ENCODE results near the gene PDZRN4.

DNA sequence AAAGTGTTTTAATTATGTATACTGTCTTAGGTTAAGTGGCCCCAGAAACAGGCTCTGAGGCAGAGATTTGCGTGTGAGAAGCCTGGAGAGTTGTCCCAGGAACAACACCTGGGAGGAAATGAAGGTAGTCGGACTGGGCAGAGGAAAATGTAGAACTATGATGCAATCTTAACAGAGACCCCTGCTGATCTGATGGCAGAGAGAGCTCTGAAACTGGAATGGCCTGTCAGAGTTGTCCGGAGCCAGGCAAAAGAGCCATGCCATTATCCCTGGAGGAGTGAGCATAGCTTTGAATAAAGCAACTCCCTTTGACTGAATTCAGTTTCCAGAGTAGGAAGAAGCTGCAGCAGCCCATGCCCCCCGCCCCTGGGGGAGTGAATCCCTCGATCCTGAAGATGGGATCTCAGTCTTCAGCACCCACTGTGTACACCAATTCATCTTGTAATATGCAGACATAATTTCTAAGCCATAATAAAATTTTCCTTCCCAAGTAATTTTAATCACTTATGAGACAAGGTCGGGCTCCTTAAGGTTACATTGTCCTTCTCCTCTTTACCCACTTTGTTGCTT is 264.8 kb downstream of the PDZRN4 start:
- TF ChIP-seq PPARA (CRISPR knock-in tag; IDR thresholded peaks at IDR 0.05; ENCODE audit: borderline replicate concordance) (no peak), TSHZ2 (CRISPR knock-in tag; IDR thresholded peaks at IDR 0.05) (no peak), ZFP3 (CRISPR knock-in tag; IDR thresholded peaks at IDR 0.05) (no peak), CSDC2 (CRISPR knock-in tag; IDR thresholded peaks at IDR 0.05) (no peak), TCF4 (CRISPR knock-in tag; IDR thresholded peaks at IDR 0.05; ENCODE audit: borderline replicate concordance) (no peak), ISL1 (CRISPR knock-in tag; IDR thresholded peaks at IDR 0.05) (no peak), ESRRG (CRISPR knock-in tag; IDR thresholded peaks at IDR 0.05) (no peak), RARB (CRISPR knock-in tag; IDR thresholded peaks at IDR 0.05) (no peak), ZC3H10 (CRISPR knock-in tag; IDR thresholded peaks at IDR 0.05) (no peak), ARNTL (CRISPR knock-in tag; IDR thresholded peaks at IDR 0.05; ENCODE audit: borderline replicate concordance, low read depth) (no peak), ZNF70 (CRISPR knock-in tag; IDR thresholded peaks at IDR 0.05) (no peak)
- TF ChIP-seq, protein P1, sequence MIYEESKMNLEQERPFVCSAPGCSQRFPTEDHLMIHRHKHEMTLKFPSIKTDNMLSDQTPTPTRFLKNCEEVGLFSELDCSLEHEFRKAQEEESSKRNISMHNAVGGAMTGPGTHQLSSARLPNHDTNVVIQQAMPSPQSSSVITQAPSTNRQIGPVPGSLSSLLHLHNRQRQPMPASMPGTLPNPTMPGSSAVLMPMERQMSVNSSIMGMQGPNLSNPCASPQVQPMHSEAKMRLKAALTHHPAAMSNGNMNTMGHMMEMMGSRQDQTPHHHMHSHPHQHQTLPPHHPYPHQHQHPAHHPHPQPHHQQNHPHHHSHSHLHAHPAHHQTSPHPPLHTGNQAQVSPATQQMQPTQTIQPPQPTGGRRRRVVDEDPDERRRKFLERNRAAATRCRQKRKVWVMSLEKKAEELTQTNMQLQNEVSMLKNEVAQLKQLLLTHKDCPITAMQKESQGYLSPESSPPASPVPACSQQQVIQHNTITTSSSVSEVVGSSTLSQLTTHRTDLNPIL (CRISPR knock-in tag; IDR thresholded peaks at IDR 0.05; ENCODE audit: low read depth) = no peak
